ENCODE results near the gene DHRSX. TPM values are rescaled to one million over a fixed set of nuclear protein-coding genes. Genes with fewer than 3 reads are reported as not detected.

The DHRSX gene
- total and polyA plus RNA-seq, 2 of the 13 experiments (the other 11 are each of a cell fraction or from before 2014, with no cell fraction given), result 15.5 to 24.3 TPM

DNA sequence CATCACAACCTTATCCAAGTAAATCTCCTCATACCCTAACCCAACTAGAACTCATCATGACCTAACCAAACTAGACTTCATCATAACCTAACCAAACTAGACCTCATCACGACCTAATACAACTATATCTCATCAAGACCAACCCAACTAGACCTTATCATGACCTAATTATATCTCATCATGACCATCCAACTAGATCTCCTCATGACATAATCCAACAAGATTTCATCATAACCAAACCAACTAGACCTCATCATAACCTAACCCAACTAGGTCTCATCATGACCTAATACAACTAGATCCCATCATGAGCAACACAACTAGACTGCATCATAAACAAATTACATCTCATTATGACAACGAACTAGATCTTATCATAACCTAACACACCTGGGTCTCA, 86.4 kb downstream of the DHRSX start:
- Histone ChIP-seq H3K79me2 (ENCODE audit: insufficient read depth, low read length) (no peaks in the 10 kb centered on the region), H3K4me3 (replicated peaks in 1 of 3; ENCODE audit: insufficient read depth in 1 of 3, low read depth in 2 of 3, low read length in 3 of 3) (no peak overlapping the region), H3K4me1 (ENCODE audit: insufficient read depth, low read length) (peaks cover 19% of the 10 kb centered on the region), H3K9me3 (ENCODE audit: low read length) (peaks cover 12% of the 10 kb centered on the region; the same call in 1 of the 2 replicates), H3K36me3 (replicated peaks in 1 of 2; ENCODE audit: control insufficient read depth in 1 of 2, insufficient read depth in 2 of 2, low read length in 2 of 2) (no peaks in the 10 kb centered on the region; a peak in 1 of 5 replicates), H3K27me3 (ENCODE audit: control insufficient read depth in 1 of 2, insufficient read depth in 2 of 2, low read length in 2 of 2) (no peaks in the 10 kb centered on the region), H4K20me1 (ENCODE audit: insufficient read depth, low read length) (0 out of 2 replicates have a peak, but pooled peaks cover 4% of the 10 kb centered on the region), H3K4me2 (ENCODE audit: low read depth, low read length) (no peak overlapping the region), H2AFZ (ENCODE audit: low read length) (no peak overlapping the region), H3K9ac (ENCODE audit: insufficient read depth, low read depth, low read length) (no peak overlapping the region), H3K27ac (ENCODE audit: extremely low read length, insufficient read depth, low read length) (no peak overlapping the region)
- TF ChIP-seq ATF7 (IDR thresholded peaks at IDR 0.05) (peak; percentile 85), ATF7 (CRISPR knock-in tag; IDR thresholded peaks at IDR 0.05) (no peak), ZNF557 (CRISPR knock-in tag; IDR thresholded peaks at IDR 0.05) (no peak), ZZZ3 (CRISPR knock-in tag; IDR thresholded peaks at IDR 0.05; ENCODE audit: borderline replicate concordance) (no peak), MXI1 (IDR thresholded peaks at IDR 0.05; ENCODE audit: borderline replicate concordance, low read depth, low read length) (no peak), ZNF343 (CRISPR knock-in tag; IDR thresholded peaks at IDR 0.05) (no peak)
- TF ChIP-seq, protein P1, sequence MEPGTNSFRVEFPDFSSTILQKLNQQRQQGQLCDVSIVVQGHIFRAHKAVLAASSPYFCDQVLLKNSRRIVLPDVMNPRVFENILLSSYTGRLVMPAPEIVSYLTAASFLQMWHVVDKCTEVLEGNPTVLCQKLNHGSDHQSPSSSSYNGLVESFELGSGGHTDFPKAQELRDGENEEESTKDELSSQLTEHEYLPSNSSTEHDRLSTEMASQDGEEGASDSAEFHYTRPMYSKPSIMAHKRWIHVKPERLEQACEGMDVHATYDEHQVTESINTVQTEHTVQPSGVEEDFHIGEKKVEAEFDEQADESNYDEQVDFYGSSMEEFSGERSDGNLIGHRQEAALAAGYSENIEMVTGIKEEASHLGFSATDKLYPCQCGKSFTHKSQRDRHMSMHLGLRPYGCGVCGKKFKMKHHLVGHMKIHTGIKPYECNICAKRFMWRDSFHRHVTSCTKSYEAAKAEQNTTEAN (CRISPR knock-in tag; conservative IDR thresholded peaks at IDR 0.05), result no peak
- DNase-seq (ENCODE audit: low spot score) (no peak), ATAC-seq (no peak), FAIRE-seq (no peak)
- intact Hi-C loops (cut with micrococcal nuclease; ENCODE audit: unreplicated experiment), result no loop called here
- POLR2A ChIA-PET, result no interaction called here
- CTCF ChIA-PET (ENCODE audit: low intra/inter-chr PET ratio, low total read pairs), result no interaction called here
- no TSS peak for BruUV-seq (replicated peaks)
- 76% methylated on average over 2 of the region's 2 CpGs for WGBS (ENCODE audit: low lambda C conversion rate)
- in situ Hi-C loops (cut with HindIII; ENCODE audit: extremely low pct_ligation_motif_present, low pct_unique_long_range_greater_than_20kb), result no loop called here

- Histone ChIP-seq H3K4me2 (ENCODE audit: low read depth, low read length) (no peak overlapping the region), H2AFZ (ENCODE audit: low read length) (no peak overlapping the region), H3K79me2 (ENCODE audit: insufficient read depth, low read length) (no peaks in the 10 kb centered on the region), H3K36me3 (replicated peaks in 1 of 2; ENCODE audit: control insufficient read depth in 1 of 2, insufficient read depth in 2 of 2, low read length in 2 of 2) (no peaks in the 10 kb centered on the region; a peak in 1 of 5 replicates), H3K4me1 (ENCODE audit: insufficient read depth, low read length) (peaks cover 19% of the 10 kb centered on the region), H3K9ac (ENCODE audit: insufficient read depth, low read depth, low read length) (no peak overlapping the region), H3K27me3 (ENCODE audit: control insufficient read depth in 1 of 2, insufficient read depth in 2 of 2, low read length in 2 of 2) (no peaks in the 10 kb centered on the region), H4K20me1 (ENCODE audit: insufficient read depth, low read length) (0 out of 2 replicates have a peak, but pooled peaks cover 4% of the 10 kb centered on the region), H3K9me3 (ENCODE audit: low read length) (peaks cover 12% of the 10 kb centered on the region; the same call in 1 of the 2 replicates), H3K4me3 (replicated peaks in 1 of 3; ENCODE audit: insufficient read depth in 1 of 3, low read depth in 2 of 3, low read length in 3 of 3) (no peak overlapping the region), H3K27ac (ENCODE audit: extremely low read length, insufficient read depth, low read length) (no peak overlapping the region)
- in situ Hi-C loops (cut with HindIII; ENCODE audit: extremely low pct_ligation_motif_present, low pct_unique_long_range_greater_than_20kb) (no loop called here), intact Hi-C loops (cut with micrococcal nuclease; ENCODE audit: unreplicated experiment) (no loop called here)
- 81% methylated on average over 2 of the region's 2 CpGs for WGBS (ENCODE audit: low lambda C conversion rate)
- no peak for ATAC-seq
- CTCF ChIA-PET (ENCODE audit: low intra/inter-chr PET ratio, low total read pairs), result no interaction called here
- POLR2A ChIA-PET, result no interaction called here
- BruUV-seq (replicated peaks), result no TSS peak
- no peak for TF ChIP-seq KLF13 (CRISPR knock-in tag; IDR thresholded peaks at IDR 0.05)
- TF ChIP-seq CREB1 (IDR thresholded peaks at IDR 0.05), result peak; percentile 70; the same call in 1 of the 2 replicates
- no peak for TF ChIP-seq CREB1 (CRISPR knock-in tag; IDR thresholded peaks at IDR 0.05)
- TF ChIP-seq ZNF790 (CRISPR knock-in tag; IDR thresholded peaks at IDR 0.05; ENCODE audit: borderline replicate concordance), result no peak
- DNase-seq (ENCODE audit: low spot score), result no peak
- no peak for FAIRE-seq
Observed at GRCh38 chrX:2413969-2414368, 86.8 kb downstream of the DHRSX start.

All from HepG2 (cell line).